KOPT-K1 (cell line): Measurements from ENCODE around the gene TIAM2.

ENCODE experiments used
- H3K27ac ChIP-seq: fragments of 200-600 bp; sonication (generic); 2 replicates; pipeline ENCODE4 v1.5.1; 2016; ENCODE audit warnings: antibody characterized with exemption, mild to moderate bottlenecking, low read depth, low read length; ENCODE audit not compliant: poor library complexity, severe bottlenecking
- H3K36me3 ChIP-seq: fragments of 200-600 bp; sonication (generic); 2 replicates; pipeline ENCODE4 v1.5.1; 2017; ENCODE audit warnings: antibody characterized with exemption, mild to moderate bottlenecking, low read length, moderate library complexity; ENCODE audit not compliant: insufficient read depth
- H3K9me3 ChIP-seq: fragments of 200-600 bp; sonication (generic); 2 replicates; pipeline ENCODE4 v1.5.1; 2017; ENCODE audit warnings: antibody characterized with exemption, low read length, mild to moderate bottlenecking; ENCODE audit not compliant: insufficient read depth, poor library complexity, severe bottlenecking

The TIAM2 gene

DNA sequence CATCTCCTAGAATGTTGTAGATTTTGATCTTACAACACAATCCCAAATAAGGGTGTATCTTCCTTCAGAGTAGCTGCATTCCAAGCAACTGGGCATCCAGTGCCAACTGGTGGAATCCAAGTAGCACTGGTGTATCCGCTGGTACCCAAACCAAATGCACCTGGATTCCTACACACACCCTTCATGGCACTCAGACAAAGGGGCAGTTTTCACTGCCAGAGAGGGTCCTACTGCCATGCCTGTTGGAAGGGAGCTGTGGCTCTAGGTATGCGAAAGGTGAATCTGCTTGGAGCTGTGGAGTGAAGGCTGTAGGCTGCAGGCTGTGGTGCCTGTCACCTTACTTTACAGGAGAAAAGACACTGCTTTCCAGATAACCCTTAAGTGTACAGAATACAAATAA is 251.7 kb downstream of the TIAM2 start:
- Histone ChIP-seq H3K9me3 (no peaks in the 10 kb centered on the region), H3K27ac (no peak overlapping the region), H3K36me3 (peaks cover 57% of the 10 kb centered on the region)

DNA sequence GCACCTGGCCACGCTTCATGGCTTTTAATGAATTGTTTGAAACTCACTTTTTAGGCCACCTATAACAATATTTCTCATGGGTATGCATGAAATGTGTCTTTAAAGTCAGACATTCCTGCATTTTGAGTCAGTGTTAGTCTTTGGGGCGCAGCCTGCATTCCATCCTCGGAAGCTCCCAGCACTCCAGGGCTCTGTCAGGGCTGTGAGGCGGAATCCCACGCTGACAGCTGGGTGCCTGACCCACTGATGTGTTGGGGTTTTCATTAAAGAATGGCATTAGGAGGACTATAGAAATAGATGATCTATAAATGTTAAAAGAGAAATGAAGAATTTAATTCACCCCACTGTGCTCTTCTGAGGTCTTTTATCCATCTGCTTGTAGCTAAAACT is 252.5 kb downstream of the TIAM2 start:
- Histone ChIP-seq H3K36me3 (peaks cover 65% of the 10 kb centered on the region), H3K27ac (no peak overlapping the region), H3K9me3 (no peaks in the 10 kb centered on the region)

DNA sequence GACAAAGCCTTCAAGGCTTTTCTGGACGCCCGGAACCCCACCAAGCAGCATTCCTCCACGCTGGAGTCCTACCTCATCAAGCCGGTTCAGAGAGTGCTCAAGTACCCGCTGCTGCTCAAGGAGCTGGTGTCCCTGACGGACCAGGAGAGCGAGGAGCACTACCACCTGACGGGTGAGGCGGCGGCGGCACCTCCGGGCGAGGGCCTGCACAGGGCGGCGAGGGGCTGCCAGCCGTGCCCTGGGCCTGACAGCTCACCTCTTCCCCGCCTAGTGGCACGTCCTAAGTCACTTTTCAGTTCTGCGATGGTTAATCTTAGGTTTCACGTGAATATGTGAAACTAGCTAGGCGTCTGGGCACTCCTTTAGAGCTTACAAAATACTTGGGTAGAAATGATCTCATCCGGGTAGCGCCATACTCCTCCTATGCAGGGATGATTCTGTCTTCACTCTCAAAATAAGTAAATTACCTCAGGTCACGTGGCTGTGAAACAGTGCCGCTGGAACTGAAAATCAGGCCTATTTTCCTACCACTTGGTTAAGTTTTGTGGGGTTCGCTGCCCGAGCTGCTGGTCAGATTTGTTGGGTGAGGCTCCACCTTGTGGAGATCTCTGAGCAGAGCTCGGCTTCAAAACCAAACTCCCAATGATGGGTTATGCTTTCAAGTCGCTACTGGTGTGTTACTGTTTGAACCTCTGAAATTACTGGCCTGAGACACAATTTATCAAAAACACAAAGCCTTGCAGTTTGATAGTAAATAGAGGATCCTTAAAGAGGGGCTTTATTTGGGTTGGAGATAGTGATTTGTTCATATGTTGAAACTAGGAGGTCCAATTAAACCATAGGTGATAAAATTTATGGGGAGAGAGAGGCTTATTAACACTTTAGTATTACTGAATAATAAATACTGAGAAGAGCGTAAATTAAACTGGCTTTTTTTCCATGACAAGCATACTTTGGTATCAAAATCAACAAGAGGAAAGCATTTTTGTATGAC is 253.2 kb downstream of the TIAM2 start:
- H3K9me3 ChIP-seq, result no peaks in the 10 kb centered on the region
- H3K27ac ChIP-seq, result no peak overlapping the region
- peaks cover 72% of the 10 kb centered on the region for H3K36me3 ChIP-seq

GRCh38 chr6:155250701-155251381 is 255.7 kb downstream of the TIAM2 start:
- H3K27ac ChIP-seq, result no peak overlapping the region
- no peaks in the 10 kb centered on the region for H3K9me3 ChIP-seq
- peaks cover 87% of the 10 kb centered on the region for H3K36me3 ChIP-seq

- Histone ChIP-seq H3K36me3 (peaks cover 91% of the 10 kb centered on the region), H3K9me3 (no peaks in the 10 kb centered on the region), H3K27ac (no peak overlapping the region)
These were observed 257.5 kb downstream of the TIAM2 start for GRCh38 chr6:155252581-155252980.

- H3K27ac ChIP-seq, result no peak overlapping the region
- H3K9me3 ChIP-seq, result no peaks in the 10 kb centered on the region
- H3K36me3 ChIP-seq, result peaks cover 97% of the 10 kb centered on the region
These were observed 258.2 kb downstream of the TIAM2 start for GRCh38 chr6:155253337-155253736.

DNA sequence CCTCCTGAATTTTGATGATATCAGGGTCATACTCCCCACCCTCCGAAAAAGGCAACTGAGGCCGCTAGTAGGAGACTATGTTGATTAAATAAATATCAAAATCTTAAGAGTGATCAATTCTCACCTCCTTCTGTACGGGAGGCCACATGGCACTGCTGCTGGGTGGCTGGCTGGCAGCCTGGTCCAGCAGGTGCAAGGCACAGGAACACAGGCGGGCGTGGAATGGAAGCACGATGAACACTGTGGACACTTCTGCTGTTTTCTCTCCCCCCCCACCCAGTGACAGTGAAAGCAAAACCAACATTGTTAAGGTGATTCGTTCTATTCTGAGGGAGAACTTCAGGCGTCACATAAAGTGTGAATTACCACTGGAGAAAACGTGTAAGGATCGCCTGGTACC is 259.0 kb downstream of the TIAM2 start:
- Histone ChIP-seq H3K27ac (no peak overlapping the region), H3K9me3 (no peaks in the 10 kb centered on the region), H3K36me3 (peaks cover 97% of the 10 kb centered on the region)

- Histone ChIP-seq H3K27ac (no peak overlapping the region), H3K9me3 (no peaks in the 10 kb centered on the region), H3K36me3 (peaks cover 100% of the 10 kb centered on the region)
These were observed 261.1 kb downstream of the TIAM2 start for GRCh38 chr6:155256122-155256795.

DNA sequence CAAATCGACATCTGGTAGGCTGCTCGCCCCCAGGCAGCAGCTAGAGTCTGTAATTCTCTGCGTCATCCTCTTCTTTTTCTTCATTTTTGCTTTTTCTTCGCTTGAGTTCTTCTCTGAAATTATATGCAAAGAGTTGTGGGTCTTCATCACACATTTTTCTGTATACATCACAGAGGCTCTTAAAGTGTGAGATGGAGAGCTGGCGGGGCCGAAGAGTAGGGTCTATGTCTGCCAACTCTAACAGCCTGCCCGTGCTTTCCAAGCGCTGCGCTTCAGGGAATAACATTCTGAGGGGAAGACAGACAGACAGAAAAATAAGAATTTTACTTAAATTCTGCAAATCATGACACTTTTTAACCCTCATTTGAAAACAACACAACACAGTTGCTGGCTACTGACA is 262.7 kb downstream of the TIAM2 start:
- Histone ChIP-seq H3K9me3 (no peaks in the 10 kb centered on the region), H3K36me3 (peaks cover 93% of the 10 kb centered on the region), H3K27ac (no peak overlapping the region)

- no peaks in the 10 kb centered on the region for H3K9me3 ChIP-seq
- H3K27ac ChIP-seq, result no peak overlapping the region
- peaks cover 86% of the 10 kb centered on the region for H3K36me3 ChIP-seq
These were observed 264.1 kb downstream of the TIAM2 start for GRCh38 chr6:155259204-155259603.

GRCh38 chr6:155259897-155260296 is 264.8 kb downstream of the TIAM2 start:
- no peak overlapping the region for H3K27ac ChIP-seq
- H3K9me3 ChIP-seq, result no peaks in the 10 kb centered on the region
- peaks cover 85% of the 10 kb centered on the region for H3K36me3 ChIP-seq

DNA sequence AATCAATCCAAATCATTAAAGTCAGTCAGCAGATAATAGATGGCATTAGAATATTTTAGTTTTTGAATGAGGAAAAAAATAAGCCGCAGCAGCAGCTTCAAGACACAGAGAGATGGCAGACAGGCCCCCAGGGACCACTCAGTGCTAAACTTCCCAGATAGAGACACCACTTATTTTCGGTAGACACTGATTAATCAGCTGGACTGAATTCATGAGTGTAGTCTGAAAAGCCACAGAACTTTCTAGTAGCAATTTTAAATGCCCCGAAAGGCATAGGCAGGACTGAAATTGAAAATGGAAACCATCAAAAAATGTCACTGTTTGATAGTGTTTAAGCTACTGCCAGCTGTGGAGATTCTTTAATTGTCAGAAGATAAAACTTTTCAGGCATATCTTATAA is 265.6 kb downstream of the TIAM2 start:
- Histone ChIP-seq H3K27ac (no peak overlapping the region), H3K36me3 (peaks cover 82% of the 10 kb centered on the region), H3K9me3 (no peaks in the 10 kb centered on the region)

- peaks cover 82% of the 10 kb centered on the region for H3K36me3 ChIP-seq
- H3K9me3 ChIP-seq, result no peaks in the 10 kb centered on the region
- H3K27ac ChIP-seq, result no peak overlapping the region
These were observed 266.2 kb downstream of the TIAM2 start for GRCh38 chr6:155261111-155261900.

GRCh38 chr6:155262655-155263054 is 267.5 kb downstream of the TIAM2 start:
- Histone ChIP-seq H3K36me3 (peaks cover 82% of the 10 kb centered on the region), H3K9me3 (no peaks in the 10 kb centered on the region), H3K27ac (no peak overlapping the region)
